Coronary artery (tissue), 2 donors: ENCODE measurements around the gene RBMS1.
A peak's percentile ranks its signal among the peaks of the same experiment; 100 is the strongest.

Source experiments
- DNase-seq: peaks from one replicate; pipeline ENCODE4 v3.0.0-alpha.2; 2017; ENCODE audit warnings: low spot score
- H3K27ac ChIP-seq, 2 donors: fragments of 200-600 bp; sonication (generic); one replicate each; pipeline ENCODE4 v1.5.1; 2016 to 2019
- H3K4me3 ChIP-seq: fragments of 200-600 bp; sonication (generic); 2 replicates; pipeline ENCODE4 v1.5.1; 2016; ENCODE audit warnings: mild to moderate bottlenecking, moderate library complexity
- TF ChIP-seq, protein P1 (sequence below): fragments of 200-600 bp; sonication (generic); IDR thresholded peaks from one replicate; pipeline ENCODE4 v1.5.1; 2019; ENCODE audit warnings: antibody characterized with exemption

The RBMS1 gene

DNA sequence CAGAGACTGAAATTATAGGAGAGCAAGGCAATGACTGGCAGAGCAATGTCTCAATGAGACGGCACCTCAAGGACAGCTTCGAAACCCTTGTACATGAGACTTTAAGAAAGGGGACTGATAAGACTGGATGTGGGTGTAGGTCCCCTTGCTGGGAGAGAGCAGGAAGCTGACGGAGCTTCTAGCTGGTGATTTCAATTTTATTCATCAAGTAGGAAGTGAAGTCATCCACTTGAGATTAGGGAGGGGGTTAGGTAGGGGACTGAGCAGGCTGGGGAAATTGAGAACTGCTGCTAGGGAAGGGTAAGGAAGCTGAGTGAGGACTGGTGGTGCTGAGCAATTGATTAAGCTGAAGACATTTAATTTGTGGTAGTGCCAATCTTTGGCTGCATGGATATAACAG is 194.1 kb downstream of the RBMS1 start:
- TF ChIP-seq, protein P1, sequence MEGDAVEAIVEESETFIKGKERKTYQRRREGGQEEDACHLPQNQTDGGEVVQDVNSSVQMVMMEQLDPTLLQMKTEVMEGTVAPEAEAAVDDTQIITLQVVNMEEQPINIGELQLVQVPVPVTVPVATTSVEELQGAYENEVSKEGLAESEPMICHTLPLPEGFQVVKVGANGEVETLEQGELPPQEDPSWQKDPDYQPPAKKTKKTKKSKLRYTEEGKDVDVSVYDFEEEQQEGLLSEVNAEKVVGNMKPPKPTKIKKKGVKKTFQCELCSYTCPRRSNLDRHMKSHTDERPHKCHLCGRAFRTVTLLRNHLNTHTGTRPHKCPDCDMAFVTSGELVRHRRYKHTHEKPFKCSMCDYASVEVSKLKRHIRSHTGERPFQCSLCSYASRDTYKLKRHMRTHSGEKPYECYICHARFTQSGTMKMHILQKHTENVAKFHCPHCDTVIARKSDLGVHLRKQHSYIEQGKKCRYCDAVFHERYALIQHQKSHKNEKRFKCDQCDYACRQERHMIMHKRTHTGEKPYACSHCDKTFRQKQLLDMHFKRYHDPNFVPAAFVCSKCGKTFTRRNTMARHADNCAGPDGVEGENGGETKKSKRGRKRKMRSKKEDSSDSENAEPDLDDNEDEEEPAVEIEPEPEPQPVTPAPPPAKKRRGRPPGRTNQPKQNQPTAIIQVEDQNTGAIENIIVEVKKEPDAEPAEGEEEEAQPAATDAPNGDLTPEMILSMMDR, result no peak
- Histone ChIP-seq H3K4me3 (no peak overlapping the region), H3K27ac (no peak overlapping the region)
- DNase-seq, result no peak

DNA sequence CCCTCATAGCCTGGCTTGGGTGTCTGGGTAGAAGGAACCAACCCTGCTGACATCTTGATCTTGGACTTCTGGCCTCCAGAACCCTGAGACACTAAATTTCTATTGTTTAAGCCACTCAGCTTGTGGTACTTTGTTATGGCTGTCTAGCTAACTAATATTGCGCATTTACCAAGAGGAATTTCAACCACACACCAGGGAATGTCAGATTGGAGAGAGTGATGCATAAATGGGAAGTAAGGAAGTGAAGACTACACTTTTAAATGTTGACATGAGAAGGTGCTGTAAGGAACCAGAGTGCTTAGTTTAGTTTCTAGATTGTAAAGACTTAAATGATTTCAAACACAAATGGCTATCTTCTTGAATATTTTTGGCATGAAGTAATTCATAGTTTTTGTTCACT is 194.6 kb downstream of the RBMS1 start:
- TF ChIP-seq, protein P1, result no peak
- DNase-seq, result no peak
- Histone ChIP-seq H3K27ac (no peak overlapping the region), H3K4me3 (no peak overlapping the region)

DNA sequence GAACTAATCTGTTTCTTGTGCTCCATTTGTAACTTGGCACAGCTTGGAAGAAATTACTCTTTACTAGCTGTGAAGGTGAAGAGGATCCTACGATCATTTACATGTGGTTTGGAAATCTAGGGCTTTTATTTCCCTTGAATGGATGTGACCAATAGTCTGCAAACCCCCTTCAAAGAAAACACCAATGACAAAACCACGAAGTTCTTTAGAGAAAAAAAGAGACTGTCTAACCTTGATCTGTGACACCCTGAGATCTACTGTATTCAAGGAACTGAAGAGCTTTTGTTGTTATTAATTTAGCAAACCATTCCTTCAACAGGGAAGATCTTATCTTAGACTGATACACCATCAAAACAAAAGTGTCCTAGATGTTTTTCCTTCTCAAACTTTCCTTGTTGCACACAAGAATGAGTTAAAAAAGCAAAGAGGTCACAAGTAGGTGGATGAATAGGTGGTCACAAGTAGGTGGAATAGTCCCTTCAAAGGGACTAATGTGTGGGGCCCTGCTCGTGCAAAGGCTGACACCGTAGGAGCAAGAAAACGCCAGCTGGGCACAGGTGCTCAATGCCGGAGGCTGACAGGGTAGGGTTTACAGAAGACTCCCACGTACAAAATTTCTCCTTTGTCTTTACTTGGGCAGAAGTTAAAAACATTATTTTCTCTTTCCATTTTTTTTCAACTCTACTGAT is 197.9 kb downstream of the RBMS1 start:
- no peak for DNase-seq
- TF ChIP-seq, protein P1, result no peak
- Histone ChIP-seq H3K4me3 (no peak overlapping the region), H3K27ac (no peak overlapping the region)

DNA sequence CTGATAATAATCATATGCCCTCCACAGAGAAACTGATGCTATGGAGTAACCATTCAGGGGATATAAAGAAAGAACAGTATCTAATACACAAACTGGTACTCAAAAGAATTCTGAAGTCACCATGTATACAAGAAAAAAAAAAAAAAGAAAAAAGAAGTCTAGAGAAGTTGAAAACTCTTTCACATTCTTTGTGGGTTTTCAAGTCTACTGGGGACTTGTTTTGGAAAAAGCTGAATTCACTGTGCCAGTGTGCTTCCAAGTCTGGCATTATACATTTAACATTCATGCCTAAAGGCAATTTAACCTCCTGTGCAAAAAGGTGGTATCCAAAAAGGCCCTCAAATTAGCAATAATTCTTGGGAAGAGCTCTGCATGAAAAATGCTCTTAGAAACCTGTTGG is 198.7 kb downstream of the RBMS1 start:
- TF ChIP-seq, protein P1, result no peak
- Histone ChIP-seq H3K4me3 (no peak overlapping the region), H3K27ac (peak overlapping the region in 1 of 2 donors; percentile 48)
- DNase-seq, result no peak

DNA sequence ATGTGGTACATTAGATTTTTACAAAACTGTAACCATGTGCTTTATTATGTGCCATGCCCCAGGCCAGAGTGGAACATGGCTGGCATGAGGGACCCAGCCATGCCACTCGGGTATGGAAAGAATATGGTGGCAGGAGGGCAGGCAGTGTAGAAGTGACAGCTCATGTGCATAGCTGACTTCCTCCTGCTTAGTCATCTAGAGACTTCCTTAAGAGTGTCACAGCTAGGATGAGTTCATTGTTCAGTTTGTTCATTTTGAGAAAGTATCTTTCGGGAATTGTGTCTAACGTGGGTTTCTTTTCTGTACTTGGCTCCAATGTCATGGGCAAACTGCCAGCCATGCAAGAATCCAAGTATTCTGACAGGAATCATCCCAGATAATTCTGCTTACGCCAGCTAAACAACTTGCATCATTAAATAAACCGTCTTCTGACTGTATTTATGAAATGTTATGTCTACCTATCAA is 199.2 kb downstream of the RBMS1 start:
- Histone ChIP-seq H3K4me3 (no peak overlapping the region), H3K27ac (peak overlapping the region in 1 of 2 donors; percentile 48)
- TF ChIP-seq, protein P1, result no peak
- no peak for DNase-seq

DNA sequence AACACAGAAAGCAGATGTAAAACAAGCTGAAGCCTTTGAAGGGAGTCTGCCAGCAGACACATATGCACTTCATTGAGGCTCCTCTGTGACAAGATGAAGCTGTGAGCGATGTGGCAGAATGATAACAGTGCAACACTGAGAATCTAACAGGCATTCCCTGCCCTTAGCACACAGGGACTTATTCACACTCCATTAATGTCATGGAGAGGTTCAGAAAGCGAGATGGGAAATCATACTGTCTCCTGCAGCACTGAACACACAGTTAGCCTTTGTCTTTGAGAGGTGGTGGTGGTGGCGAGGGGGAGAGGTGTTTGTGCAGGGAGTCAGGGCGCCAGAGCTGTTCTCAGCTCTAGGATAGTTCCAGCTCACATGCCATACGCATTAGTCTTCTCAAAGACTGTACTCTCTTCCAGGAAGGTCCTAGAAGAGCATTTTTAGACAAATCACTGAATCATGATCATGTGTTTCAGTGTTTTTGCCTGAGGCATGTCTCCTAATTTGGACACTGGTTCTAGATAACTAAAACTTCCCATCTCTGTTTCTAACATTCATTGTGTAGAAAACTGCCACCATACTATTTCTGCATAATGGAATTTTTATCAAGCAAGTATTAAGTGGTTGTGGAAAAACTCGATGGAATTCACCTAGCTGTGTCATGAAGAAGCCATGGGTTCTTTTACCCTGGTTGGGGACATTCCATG is 200.1 kb downstream of the RBMS1 start:
- TF ChIP-seq, protein P1, result no peak
- Histone ChIP-seq H3K27ac (peak overlapping the region in 1 of 2 donors; percentile 48), H3K4me3 (no peak overlapping the region)
- DNase-seq, result no peak

DNA sequence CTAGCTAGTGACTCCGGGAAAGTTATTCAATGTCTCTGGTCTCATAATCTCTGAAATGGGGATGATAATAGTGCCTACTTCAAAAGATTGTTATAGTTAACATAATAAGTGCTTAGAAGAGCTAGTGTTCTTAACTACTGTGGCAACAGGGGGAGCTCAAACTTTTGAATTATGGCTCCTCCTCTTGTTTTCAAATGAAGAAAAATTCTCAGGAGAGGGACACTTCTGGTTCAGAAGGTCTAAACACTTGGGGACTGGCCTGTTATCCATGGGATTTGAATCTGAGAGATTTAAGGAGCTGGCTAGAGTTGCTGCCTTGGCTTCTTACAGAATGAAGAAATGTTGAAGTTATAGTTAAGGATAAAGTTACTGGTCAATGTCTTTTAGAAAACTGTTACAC is 201.4 kb downstream of the RBMS1 start:
- DNase-seq, result no peak
- H3K4me3 ChIP-seq, result no peak overlapping the region
- H3K27ac ChIP-seq, result no peak overlapping the region
- TF ChIP-seq, protein P1, result no peak
